Middle frontal gyrus (tissue), 1 donor: ENCODE data around the gene TAX1BP1.
"Not testable (repeated sequence)": the region's sequence is repeated elsewhere in the genome, so short reads cannot be mapped to it uniquely, and the experiment has no call there.

ENCODE experiments used
- DNase-seq: peaks from one replicate; pipeline ENCODE4 v3.0.0-alpha.2; 2015; ENCODE audit warnings: low spot score; ENCODE audit errors: extremely low spot score

TAX1BP1 gene

DNA sequence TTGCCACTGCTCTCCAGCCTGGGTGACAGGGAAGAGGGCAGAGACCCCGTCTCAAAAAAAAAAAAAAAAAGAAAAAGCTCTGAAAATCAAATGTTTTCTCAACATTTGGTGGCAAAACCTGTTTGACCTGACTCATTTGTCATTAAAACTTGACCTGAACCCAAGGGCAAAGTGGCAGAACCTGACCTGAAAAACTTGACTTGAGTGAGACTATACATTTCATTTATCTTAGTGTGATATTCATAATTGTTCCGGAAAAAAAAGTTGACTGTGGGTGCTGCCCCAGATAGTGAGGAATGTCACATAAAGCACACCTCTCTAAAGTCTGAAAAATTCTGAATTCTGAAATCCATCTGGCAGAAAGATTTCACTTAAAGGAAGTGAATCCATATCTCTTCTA, 2.3 kb upstream of the TAX1BP1 start:
- no peak for DNase-seq

DNA sequence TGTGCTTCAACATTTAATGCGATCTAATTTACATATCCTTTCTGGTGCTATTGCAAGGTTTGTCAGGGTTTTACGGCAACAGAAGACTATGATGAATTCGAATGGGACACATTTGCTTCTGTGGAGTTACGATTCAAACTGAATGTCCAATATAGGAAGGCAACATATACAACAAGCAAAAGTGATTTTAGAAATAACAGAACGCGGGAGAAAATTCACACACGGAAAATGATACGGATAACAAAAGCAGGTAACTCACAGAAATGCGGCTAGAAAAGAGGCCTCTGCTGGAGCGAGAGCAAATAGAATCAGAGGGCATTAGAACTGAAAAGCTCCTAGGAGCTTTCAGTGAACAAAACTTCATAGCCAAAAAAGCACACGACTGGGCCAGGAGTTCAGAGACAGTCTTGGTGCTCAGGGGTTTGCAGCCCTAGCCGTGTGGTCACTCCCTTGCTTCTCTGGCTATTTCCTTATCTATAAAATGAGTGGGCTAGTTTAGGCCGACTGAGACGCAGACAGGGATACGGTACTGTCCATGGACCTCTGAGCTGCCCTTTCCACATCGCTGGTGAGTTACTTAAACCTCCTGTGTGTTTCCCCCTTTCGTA, 557 bp upstream of the TAX1BP1 start:
- no peak for DNase-seq

DNA sequence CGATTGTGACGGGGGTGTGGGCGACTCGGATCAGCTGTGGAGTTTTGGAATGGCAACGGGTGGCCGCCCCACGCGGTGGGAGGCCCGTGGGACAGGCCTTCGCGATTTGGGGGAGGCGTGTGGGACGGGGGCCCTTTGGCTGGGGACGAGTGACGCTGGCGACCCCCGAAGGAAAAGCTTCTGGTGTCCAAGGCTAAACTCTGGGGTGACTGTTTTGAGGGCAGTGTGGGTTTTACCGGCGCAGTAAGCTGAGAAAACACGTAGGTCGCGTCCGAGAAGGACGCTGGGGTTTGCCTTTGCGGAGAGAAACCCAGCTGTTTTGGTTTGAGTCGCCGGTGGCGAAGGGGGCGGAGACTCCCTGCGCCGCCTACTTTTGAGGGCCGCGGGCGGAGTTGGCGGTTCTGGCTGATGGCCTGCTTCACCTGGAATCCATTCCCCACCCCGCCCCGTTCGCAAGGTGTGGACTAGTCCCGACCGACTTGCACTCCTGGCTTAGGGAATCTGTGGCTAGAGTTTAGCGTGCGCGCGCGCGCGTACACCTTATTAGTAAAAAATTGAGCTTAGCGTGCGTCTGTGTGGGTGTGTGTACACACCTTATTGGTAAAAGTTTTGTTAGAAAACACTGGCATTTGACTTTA, 606 bp downstream of the TAX1BP1 start:
- peak; percentile 35 for DNase-seq

DNA sequence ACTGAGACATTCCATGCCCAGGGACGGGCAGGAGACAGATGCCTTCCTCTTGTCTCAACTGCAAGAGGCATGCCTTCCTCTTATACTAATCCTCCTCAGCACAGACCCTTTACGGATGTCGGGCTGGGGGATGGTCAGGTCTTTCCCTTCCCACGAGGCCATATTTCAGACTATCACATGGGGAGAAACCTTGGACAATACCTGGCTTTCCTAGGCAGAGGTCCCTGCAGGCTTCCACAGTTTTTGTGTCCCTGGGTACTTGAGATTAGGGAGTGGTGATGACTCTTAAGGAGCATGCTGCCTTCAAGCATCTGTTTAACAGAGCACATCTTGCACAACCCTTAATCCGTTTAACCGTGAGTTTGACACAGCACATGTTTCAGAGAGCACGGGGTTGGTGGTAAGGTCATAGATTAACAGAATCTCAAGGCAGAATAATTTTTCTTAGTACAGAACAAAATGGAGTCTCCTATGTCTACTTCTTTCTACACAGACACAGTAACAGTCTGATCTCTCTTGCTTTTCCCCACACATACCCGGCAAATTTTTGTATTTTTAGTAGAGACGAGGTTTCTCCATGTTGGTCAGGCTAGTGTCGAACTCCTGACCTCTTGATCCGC, 2.2 kb downstream of the TAX1BP1 start:
- DNase-seq, result not testable (repeated sequence)

DNA sequence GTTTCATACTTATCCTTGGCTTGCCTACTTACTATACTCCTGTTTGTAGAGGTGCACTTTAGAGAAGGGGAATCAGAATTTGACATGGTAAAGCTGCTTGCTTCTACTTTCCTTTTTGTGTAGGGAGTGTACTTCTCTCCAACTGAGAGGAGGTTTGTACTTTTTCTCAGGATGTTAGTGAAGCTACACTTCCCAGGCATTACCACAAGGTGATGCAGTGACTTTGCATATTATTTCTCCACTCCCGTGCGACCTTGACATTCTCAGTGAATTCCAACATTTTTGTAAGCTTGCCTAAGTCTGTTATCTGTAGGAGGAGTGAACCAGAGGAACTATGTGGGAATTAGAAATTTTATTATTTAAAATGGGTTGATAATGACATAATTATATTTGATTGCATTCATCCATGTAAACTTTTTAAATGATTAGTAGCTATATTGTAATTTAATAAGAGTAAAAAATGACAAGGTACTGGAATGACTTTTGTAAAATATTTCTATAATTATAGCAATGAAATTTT, 5.2 kb downstream of the TAX1BP1 start:
- DNase-seq, result no peak

DNA sequence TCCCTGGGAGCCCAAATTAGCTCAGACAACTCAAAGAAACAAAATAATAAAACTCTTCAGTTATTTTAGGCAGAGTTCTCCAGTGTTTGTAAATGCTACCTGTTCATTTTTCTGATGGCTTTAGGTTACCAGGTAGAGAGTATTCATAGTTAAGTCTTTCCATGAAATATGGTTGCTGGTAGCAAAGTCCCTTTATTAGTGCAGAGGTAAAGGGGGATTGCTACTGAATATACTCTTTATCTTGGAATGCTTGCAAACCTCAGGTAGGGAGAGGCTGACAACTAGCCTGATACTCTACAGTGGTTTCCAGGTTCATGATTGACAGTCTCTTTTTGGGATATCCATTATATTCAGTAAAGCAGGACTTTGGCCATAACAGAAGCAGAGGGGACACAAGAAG, 6.5 kb downstream of the TAX1BP1 start:
- DNase-seq, result no peak

DNA sequence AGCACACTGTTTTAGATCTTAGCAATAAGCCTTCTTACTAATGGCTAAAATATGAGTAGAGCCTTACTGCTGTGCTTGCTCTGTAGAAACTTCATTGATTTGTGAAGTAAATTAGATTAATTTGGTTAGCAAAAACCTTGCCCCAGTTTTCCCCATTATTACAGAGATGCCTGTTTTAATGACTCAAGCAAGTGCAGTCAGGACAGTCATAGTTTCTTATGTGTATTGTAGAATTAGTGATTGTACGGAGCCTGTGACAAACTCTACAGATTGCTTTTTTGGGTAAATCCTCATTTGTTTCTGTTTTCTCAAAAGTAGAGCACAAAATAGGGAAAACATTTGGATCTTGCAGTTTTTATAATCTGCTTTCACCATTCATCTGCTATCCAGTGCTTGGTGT, 7.0 kb downstream of the TAX1BP1 start:
- DNase-seq, result no peak

DNA sequence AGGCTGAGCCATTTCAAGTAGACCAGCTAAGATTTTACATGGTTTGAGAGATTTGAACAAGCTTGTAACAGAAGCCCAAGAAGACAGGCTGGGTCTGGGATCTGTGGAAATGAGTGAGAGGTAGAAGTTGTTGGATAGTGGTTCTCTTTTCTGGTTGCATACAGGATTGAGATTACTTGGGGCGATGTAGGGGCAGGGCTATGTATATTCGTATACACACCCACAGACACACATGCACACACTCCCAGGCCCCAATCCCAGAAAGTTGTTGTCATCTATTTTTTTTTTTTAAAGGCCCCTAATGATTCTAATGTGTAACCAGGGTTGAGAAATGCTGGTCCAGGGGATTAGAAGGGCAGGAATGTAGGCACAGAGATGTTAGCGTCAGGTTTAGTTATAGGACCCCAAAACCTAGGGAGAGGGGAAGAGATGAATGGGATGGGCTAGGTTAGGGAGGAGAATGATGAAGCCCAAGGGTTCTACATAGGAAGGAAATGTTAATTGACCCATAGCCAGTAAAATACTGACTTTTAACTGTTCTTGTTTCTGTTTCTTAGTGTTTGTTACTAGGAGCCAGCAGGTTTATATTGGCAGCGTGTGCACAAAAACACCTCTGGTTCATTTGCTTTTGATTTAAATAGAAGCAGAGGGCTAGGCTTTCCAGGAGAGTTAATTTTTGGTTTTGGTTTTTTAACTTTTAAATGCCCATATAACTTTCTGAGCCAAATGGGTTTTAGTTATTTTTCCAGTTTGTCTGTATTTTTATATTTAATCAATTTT, 7.8 kb downstream of the TAX1BP1 start:
- DNase-seq, result no peak

DNA sequence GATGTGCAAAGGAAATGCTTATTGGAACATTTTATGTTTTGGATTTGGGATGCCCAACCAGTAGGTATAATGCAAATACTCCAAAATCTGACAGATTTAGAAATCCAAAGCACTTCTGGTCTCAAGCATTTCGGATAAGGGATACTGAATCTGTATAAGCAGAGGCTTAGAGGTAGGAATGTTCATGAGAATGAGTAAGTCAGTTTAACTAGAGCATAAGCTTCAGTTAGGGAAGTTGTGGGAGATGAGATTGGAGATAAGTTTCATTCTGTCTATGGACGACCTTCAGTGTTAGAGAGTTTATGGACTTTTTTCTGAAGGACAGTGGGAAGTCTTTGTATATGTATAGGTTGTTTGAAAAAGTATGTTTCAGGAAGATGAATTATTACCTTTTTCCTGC, 10.4 kb downstream of the TAX1BP1 start:
- no peak for DNase-seq

DNA sequence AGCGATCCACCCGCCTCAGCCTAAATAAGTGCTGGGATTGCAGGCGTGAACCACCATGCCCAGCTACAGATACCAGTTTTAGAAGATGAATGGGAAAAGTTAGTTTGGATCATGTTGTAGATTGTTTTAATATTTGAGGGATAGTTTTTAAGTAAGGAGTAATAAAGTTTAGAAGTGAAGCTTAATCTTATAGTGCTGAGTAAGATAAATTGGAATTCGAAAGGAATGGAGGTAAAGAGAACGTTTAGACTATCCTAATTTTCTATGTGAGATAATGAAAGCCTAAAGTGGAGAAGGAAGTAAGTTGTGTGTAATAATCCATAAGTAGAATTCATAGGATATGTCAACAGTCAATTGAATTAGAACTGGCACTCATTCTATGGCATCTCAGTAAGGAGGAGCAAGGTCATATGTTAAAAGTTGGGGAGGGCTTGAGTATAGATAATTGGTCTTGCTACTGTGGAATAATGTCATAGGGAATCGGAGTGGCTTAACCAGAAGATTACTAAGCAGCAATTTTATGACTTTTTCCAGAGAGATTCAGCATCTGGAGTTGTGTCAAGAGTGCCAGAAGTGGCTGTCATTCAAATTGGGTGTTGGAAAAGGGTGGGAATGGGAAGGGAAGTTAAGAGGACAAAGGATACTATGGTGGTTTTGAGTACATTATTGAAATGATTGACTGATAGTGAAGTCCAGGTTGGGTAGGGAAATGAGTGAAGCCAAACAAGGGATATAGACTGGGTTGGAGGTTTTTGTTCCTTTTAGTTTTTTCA, 12.1 kb downstream of the TAX1BP1 start:
- DNase-seq, result no peak

DNA sequence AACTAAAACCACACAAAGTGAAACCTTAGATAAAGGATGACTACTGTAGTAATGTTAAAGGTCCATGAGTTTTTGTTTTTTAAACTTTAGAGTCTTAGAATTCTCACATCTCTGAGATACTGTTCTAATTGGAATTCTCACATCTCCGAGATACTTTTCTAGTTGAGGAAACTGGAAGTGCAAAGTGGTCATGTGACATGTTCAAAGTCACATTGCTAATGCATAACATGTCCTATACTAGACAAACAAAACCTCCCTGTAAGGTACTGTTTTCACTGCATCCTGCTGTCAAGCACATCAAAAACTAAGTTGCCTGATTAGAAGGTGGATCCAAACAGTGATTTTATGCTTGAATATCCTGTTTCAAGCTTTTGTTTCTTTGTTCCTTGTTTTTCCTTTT, 13.9 kb downstream of the TAX1BP1 start:
- DNase-seq, result no peak

DNA sequence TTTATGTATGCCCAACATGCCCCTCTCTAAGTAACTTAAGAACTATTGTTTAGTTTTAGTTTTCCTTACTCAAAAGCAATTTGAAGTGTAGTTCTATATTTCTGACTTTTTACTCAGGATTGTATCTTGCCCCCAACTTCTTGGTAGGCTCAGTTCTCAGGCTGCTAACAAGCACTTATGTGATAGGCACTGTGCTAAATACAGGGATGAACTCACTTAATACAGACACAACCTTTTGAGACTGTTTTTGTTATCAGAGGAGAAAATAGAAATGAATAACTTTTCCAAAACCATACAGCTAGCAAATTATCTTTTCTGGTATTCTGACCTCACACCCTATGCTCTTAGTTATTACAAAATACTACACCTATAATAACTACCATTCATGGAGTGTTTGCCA, 16.3 kb downstream of the TAX1BP1 start:
- DNase-seq, result no peak

DNA sequence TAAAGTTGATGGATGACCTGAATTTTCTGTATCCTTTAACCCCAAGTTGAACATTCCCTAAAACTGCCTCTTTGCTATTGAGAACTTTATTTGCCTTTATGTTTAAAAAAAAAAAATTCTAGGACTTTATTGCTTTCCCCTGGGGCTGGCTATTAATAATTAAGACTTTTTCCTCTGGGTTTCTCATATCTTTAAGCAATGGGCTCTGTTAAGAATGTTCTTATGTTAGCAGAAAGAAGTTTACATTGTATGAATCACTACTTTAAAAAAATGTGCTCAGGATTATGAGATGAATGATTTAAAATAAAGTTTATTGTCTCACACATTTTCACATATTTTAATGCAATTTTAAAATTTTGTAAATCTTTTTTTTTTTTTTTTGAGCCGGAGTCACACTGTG, 19.5 kb downstream of the TAX1BP1 start:
- no peak for DNase-seq

DNA sequence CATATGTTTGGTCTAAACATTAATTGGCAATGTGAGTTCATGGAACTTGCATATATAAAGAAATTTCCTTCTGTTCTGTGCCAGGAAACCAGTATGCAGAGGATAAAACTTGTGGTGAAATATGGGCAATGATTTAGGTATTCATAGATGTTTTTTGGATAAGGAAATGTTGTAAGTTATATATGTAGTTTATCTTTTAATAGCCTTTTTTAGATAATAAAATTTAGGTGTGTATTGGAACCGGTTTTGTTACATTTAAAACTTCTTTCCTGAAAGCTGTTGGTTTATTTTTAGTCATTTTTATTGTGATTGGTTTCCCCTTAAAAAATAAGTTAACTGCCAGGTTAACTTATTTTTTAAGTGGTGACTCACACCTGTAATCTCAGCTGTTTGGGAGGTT, 22.1 kb downstream of the TAX1BP1 start:
- DNase-seq, result no peak

DNA sequence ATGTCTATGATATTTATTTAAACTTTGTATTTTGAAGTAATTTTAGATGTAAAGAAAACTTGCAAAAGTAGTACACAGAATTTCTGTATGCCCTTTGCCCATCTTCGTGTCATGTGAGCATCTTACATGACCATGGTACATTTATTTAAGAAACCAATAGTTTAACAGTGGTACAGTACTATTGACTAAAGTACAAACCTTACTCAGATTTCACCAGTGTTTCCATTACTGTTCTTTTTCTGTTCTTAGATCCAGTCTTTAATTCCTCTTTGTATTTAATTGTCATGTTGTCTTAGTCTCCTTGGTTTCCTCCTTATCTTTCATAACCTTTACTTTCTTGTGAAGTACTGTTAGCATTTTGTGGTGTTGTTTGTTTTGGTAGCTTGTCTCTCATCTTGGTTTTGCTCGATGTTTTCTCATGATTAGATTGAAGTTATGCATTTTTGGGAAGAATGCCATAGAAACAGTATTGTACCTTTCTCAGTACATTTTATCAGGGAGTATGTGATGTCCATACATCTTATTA, 24.1 kb downstream of the TAX1BP1 start:
- no peak for DNase-seq

DNA sequence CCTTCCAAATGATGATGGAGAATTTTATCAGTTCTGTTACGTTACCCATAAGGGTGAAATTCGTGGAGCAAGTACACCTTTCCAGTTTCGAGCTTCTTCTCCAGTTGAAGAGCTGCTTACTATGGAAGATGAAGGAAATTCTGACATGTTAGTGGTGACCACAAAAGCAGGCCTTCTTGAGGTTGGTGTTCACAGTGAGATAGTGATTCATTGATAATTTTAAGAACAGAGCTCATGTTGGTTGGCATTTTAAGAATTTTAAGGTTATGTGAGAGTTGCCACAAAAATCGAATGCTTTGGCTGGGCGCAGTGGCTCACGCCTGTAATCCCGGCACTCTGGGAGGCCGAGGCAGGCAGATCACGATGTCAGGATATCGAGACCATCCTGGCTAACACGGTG, 25.9 kb downstream of the TAX1BP1 start:
- no peak for DNase-seq

DNA sequence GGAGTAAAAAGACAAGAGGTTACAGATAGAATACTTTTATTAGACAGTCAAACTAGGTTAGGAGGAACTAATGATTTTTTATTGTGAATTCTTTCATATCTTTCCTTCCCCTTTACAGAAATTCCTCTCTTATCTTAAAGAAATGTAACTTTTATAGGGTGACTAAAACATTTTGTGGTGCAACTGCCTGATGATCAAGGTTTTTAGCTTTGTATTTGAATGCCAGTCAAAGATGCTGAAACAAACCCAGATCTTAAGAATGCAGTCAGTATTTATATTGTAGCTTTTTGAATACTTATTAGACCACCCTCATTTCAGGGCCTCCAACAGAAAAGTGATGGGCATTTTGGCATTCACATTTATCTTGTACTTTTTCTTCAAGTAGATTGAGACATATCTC, 27.4 kb downstream of the TAX1BP1 start:
- no peak for DNase-seq

DNA sequence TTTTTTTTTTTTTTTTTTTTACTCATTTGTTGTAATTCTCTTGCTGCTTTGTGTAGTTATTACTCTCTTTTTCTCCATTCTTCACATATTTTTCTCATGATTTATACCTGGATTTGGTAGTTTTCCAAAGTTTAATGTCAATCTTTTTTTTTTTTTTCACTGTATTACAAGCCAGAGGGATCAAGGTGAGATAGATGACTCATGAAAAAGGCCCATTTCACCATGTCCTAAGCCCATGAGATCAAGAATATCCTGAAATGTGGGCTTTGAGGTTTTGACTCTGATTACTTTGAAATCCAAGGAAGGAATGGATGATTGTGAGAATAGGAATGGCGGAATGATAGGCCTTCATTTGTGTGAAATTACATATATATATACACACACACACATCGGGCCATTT, 31.1 kb downstream of the TAX1BP1 start:
- DNase-seq, result no peak

DNA sequence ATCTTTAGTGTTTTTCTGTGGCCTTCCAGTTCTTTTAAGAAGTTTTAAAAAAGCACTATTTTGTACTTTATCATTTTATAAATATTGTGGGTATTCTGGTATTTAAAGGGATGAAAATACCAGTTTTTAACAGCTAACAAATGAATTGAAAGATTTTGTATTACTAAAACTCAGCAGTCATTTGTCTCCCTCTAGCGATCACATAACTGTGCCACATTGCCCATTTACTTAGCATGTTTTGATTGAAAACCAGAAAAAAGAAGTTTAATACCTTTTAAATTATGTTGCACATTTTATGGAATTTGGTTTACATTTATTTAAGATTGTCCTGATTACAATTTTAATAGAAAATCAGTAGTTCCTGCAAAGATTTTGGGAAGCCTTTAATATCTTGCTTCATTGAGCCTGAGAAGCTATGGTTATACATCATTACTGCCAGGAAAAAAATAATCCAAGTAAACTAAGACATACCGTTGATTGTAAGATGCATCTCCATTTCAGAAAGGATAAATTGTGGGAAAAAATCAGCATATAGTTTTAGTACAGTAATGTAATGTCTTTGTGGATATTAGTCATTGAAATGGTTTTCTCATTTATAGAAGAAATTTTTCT, 34.9 kb downstream of the TAX1BP1 start:
- DNase-seq, result no peak

DNA sequence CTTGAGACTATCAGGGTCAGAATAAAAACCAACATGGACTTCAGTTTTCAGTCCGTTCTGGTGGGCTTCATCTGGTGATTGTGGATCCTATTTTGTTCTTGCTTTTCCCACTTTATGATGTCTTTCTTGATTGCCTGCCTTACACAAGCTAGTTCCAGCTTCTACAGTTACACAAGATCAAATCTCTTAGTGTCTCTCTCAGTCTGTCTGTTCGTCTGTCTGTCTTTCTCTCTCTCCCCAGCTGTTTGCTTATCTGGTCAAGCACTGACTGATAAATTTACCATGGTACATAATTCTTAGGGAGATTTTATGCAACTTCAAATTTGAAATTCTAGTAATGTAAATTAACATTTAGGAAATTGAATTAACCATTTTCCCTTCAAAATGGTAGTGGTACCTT, 35.8 kb downstream of the TAX1BP1 start:
- no peak for DNase-seq

DNA sequence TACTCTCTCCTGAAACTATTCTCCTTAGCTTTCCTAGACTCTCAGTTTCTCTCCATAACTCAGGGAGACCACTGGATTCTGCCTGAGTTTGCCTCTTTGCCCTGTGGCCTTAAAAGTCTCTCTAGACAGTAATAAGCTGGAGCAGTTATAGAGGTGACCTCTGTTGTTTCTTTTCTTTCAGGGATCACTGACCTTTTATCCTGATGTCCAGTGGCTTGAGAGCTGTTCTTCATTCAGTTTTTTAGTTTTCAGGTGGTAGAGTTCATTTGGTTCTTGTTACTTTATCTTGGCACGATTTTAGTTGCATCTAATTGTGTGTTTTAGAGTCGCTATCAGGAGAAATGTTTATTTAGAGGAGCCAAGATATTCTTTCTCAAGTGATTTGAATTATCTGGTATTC, 37.7 kb downstream of the TAX1BP1 start:
- no peak for DNase-seq
